IMR-90 (cell line): ENCODE measurements around the gene RAPSN. TPM values are rescaled to one million over a fixed set of nuclear protein-coding genes. Genes with fewer than 3 reads are reported as not detected.

ENCODE experiments used
- ATAC-seq: fragments of 200-7000 bp; cut with Tn5 transposase; 2 replicates; pipeline ENCODE4 v1.9.1; 2020; ENCODE audit warnings: low read depth, mild to moderate bottlenecking, moderate library complexity
- BruUV-seq: library from RNA; stranded (reverse); fragments of 400-500 nt; replicated peaks from 2 replicates; lab custom pipeline; 2021; lab: Mats Ljungman, UMichigan
- CTCF ChIA-PET: fragments of 300-600 bp; formaldehyde crosslinking; extraction: SDS; loops from one replicate; lab custom pipeline; 2021; ENCODE audit warnings: antibody characterized with exemption; lab: Yijun Ruan, JAX
- POLR2A ChIA-PET: fragments of 300-600 bp; sonication (Branson Sonifier 250); formaldehyde crosslinking; loops from one replicate; lab custom pipeline; 2022; ENCODE audit warnings: antibody characterized with exemption; ENCODE audit not compliant: unreplicated experiment; lab: Charles Lee
- DNase-seq: peaks from one replicate; pipeline ENCODE4 v3.0.0; 2013
- H2AFZ ChIP-seq: replicated peaks from 2 replicates; pipeline ENCODE3; 2013; ENCODE audit warnings: low read length, mild to moderate bottlenecking; ENCODE audit not compliant: poor library complexity
- H2AK5ac ChIP-seq: 2 replicates; pipeline ENCODE4 v1.6.1; 2013; ENCODE audit warnings: low read depth, low read length, inconsistent platforms
- H2AK9ac ChIP-seq: replicated peaks from 2 replicates; pipeline ENCODE3; 2013; ENCODE audit warnings: mild to moderate bottlenecking, low read depth, low read length, moderate library complexity; ENCODE audit not compliant: poor library complexity
- H2BK120ac ChIP-seq: 2 replicates; pipeline ENCODE4 v1.6.1; 2013; ENCODE audit warnings: low read depth, low read length, inconsistent platforms
- H2BK15ac ChIP-seq: 3 replicates; pipeline ENCODE4 v1.6.1; 2013; ENCODE audit warnings: low read depth, low read length, inconsistent platforms
- H2BK20ac ChIP-seq: 2 replicates; pipeline ENCODE4 v1.6.1; 2013; ENCODE audit warnings: low read depth, mild to moderate bottlenecking, inconsistent platforms, low read length, moderate library complexity
- H2BK5ac ChIP-seq: 2 replicates; pipeline ENCODE4 v1.6.1; 2013; ENCODE audit warnings: mild to moderate bottlenecking, low read depth, low read length, inconsistent platforms; ENCODE audit not compliant: poor library complexity, severe bottlenecking
- H3K14ac ChIP-seq: replicated peaks from 2 replicates; pipeline ENCODE4 v1.6.1; 2013; ENCODE audit warnings: low read depth, low read length, inconsistent platforms
- H3K18ac ChIP-seq: 2 replicates; pipeline ENCODE4 v1.6.1; 2013; ENCODE audit warnings: low read depth, low read length, control low read depth
- H3K23ac ChIP-seq: 2 replicates; pipeline ENCODE4 v1.6.1; 2013; ENCODE audit warnings: low read depth, low read length, inconsistent platforms
- H3K27ac ChIP-seq: 2 replicates; pipeline ENCODE4 v1.5.1; 2013; ENCODE audit warnings: mild to moderate bottlenecking, control low read depth, low read length; ENCODE audit not compliant: insufficient read depth
- H3K27me3 ChIP-seq: 2 replicates; pipeline ENCODE4 v1.6.1; 2013; ENCODE audit warnings: low read length; ENCODE audit not compliant: control insufficient read depth, insufficient read depth
- H3K36me3 ChIP-seq: 2 replicates; pipeline ENCODE4 v1.6.1; 2013; ENCODE audit warnings: low read length, mixed read lengths; ENCODE audit not compliant: control insufficient read depth, insufficient read depth
- H3K4ac ChIP-seq: 2 replicates; pipeline ENCODE4 v1.6.1; 2013; ENCODE audit warnings: low read depth, low read length, inconsistent platforms
- H3K4me1 ChIP-seq: 2 replicates; pipeline ENCODE4 v1.6.1; 2013; ENCODE audit warnings: low read length, mixed read lengths; ENCODE audit not compliant: control insufficient read depth, insufficient read depth
- H3K4me2 ChIP-seq: 2 replicates; pipeline ENCODE4 v1.6.1; 2013; ENCODE audit warnings: low read depth, mild to moderate bottlenecking, control low read depth, low read length, moderate library complexity
- H3K4me3 ChIP-seq: 2 replicates; pipeline ENCODE4 v1.5.1; 2013; ENCODE audit warnings: low read depth, mild to moderate bottlenecking, control low read depth, low read length, moderate library complexity; ENCODE audit not compliant: insufficient read depth
- H3K56ac ChIP-seq: 2 replicates; pipeline ENCODE4 v1.6.1; 2013; ENCODE audit warnings: low read length, inconsistent platforms; ENCODE audit not compliant: insufficient read depth; ENCODE audit errors: extremely low read depth
- H3K79me1 ChIP-seq, 2 experiments: 2 replicates each; pipeline ENCODE4 v1.6.1; 2013; ENCODE audit warnings: low read length in 2 of 2, inconsistent platforms in 1 of 2, low read depth in 1 of 2
- H3K9ac ChIP-seq: 2 replicates; pipeline ENCODE4 v1.6.1; 2013; ENCODE audit warnings: low read depth, low read length, control low read depth
- H3K9me1 ChIP-seq: 2 replicates; pipeline ENCODE4 v1.6.1; 2013; ENCODE audit warnings: low read length, inconsistent platforms; ENCODE audit not compliant: insufficient read depth
- H3K9me3 ChIP-seq: 2 replicates; pipeline ENCODE4 v1.6.1; 2013; ENCODE audit warnings: low read length; ENCODE audit not compliant: control insufficient read depth, insufficient read depth
- H4K20me1 ChIP-seq: 2 replicates; pipeline ENCODE4 v1.6.1; 2013; ENCODE audit warnings: low read length, inconsistent platforms; ENCODE audit not compliant: insufficient read depth
- H4K5ac ChIP-seq: 2 replicates; pipeline ENCODE4 v1.6.1; 2013; ENCODE audit warnings: mild to moderate bottlenecking, low read depth, low read length, control low read depth
- H4K8ac ChIP-seq, 2 experiments: 2 replicates each; pipeline ENCODE4 v1.6.1; 2013; ENCODE audit warnings: low read depth in 2 of 2, low read length in 2 of 2, control low read depth in 1 of 2, inconsistent platforms in 1 of 2
- H4K91ac ChIP-seq: 2 replicates; pipeline ENCODE4 v1.6.1; 2013; ENCODE audit warnings: low read depth, low read length, inconsistent platforms; ENCODE audit not compliant: insufficient read depth
- CEBPB ChIP-seq: IDR thresholded peaks from 2 replicates; pipeline ENCODE4 v1.6.1; 2012; ENCODE audit warnings: low read depth, low read length, improper control_type of control experiment
- CHD1 ChIP-seq: IDR thresholded peaks from 2 replicates; pipeline ENCODE4 v1.6.1; 2012; ENCODE audit warnings: low read depth, low read length, improper control_type of control experiment
- ELK1 ChIP-seq: fragments of 150-350 bp; IDR thresholded peaks from 2 replicates; pipeline ENCODE4 v1.6.1; 2016; ENCODE audit warnings: low read depth, mild to moderate bottlenecking, low read length, moderate library complexity, borderline replicate concordance
- FOS ChIP-seq: fragments of 150-350 bp; IDR thresholded peaks from 2 replicates; pipeline ENCODE4 v1.6.1; 2016; ENCODE audit warnings: low read depth, low read length
- MAFK ChIP-seq: IDR thresholded peaks from 2 replicates; pipeline ENCODE4 v1.6.1; 2012; ENCODE audit warnings: low read depth, low read length, improper control_type of control experiment
- MAZ ChIP-seq: IDR thresholded peaks from 2 replicates; pipeline ENCODE4 v1.6.1; 2012; ENCODE audit warnings: low read depth, mild to moderate bottlenecking, low read length, improper control_type of control experiment, moderate library complexity, borderline replicate concordance
- MXI1 ChIP-seq: IDR thresholded peaks from 2 replicates; pipeline ENCODE4 v1.6.1; 2012; ENCODE audit warnings: low read depth, mild to moderate bottlenecking, low read length, moderate library complexity, borderline replicate concordance
- NFE2L2 ChIP-seq: fragments of 150-350 bp; IDR thresholded peaks from 2 replicates; pipeline ENCODE4 v1.6.1; 2016; ENCODE audit warnings: low read depth, mild to moderate bottlenecking, low read length
- RAD21 ChIP-seq: IDR thresholded peaks from 2 replicates; pipeline ENCODE4 v1.6.1; 2012; ENCODE audit warnings: low read length, improper control_type of control experiment
- RCOR1 ChIP-seq: IDR thresholded peaks from 2 replicates; pipeline ENCODE4 v1.6.1; 2012; ENCODE audit warnings: mild to moderate bottlenecking, low read length, improper control_type of control experiment; ENCODE audit not compliant: insufficient replicate concordance
- RFX5 ChIP-seq: IDR thresholded peaks from 2 replicates; pipeline ENCODE4 v1.8.0; 2012; ENCODE audit warnings: low read depth, mild to moderate bottlenecking, low read length, moderate library complexity
- SMC3 ChIP-seq: fragments of 150-350 bp; IDR thresholded peaks from 2 replicates; pipeline ENCODE4 v1.6.1; 2016; ENCODE audit warnings: low read depth, mild to moderate bottlenecking, antibody characterized with exemption, low read length, moderate library complexity
- USF2 ChIP-seq: fragments of 150-350 bp; IDR thresholded peaks from 2 replicates; pipeline ENCODE4 v1.6.1; 2017; ENCODE audit warnings: mild to moderate bottlenecking, antibody characterized with exemption, low read length, low read depth
- WGBS, 2 experiments: methylation state at CpG; one replicate each; pipeline versions ENCODE4 v1.1.5 to v1.1.7; 2013; ENCODE audit warnings: missing lambda C conversion rate in 2 of 2; ENCODE audit not compliant: insufficient read length in 1 of 2; ENCODE audit errors: extremely low coverage in 2 of 2; 5-methylcytosine and 5-hydroxymethylcytosine counted together
- dilution Hi-C: fragments of 300-500 bp; cut with HindIII; formaldehyde crosslinking; loops from one replicate; pipeline ENCODE4 v1.14.3; 2018; ENCODE audit warnings: low sequenced_read_pairs; ENCODE audit not compliant: unreplicated experiment
- in situ Hi-C: fragments of 300-500 bp; cut with MboI; formaldehyde crosslinking; loops from 3 replicates; pipeline ENCODE4 v1.14.3; 2019; ENCODE audit warnings: low sequenced_read_pairs, inconsistent platforms, mixed read lengths
- intact Hi-C: fragments of 100-400 bp; cut with micrococcal nuclease; formaldehyde crosslinking; loops from 2 replicates; pipeline ENCODE4 v1.10.0; 2022
- polyA plus RNA-seq, 3 experiments: library from polyadenylated mRNA; depleted of rRNA; stranded (reverse); fragments of >200 nt; gene quantifications; 2 replicates each; pipeline ENCODE4 v1.2.3, GENCODE V29; 2012; ENCODE audit warnings: low replicate concordance in 1 of 3
- total RNA-seq: library from RNA; depleted of rRNA; stranded (reverse); fragments of >200 nt; gene quantifications from 2 replicates; pipeline ENCODE4 v1.2.3, GENCODE V29; 2012

The RAPSN gene
- total and polyA plus RNA-seq, 2 of the 4 experiments (the other 2 are of a cell fraction) = 0.03 TPM; not detected in 1

- H3K36me3 ChIP-seq = peaks cover 30% of the 10 kb centered on the region
- H2BK20ac ChIP-seq = no peak overlapping the region
- H3K4me3 ChIP-seq = no peak overlapping the region
- no peak overlapping the region for H3K23ac ChIP-seq
- no peak overlapping the region for H2AFZ ChIP-seq
- H2AK5ac ChIP-seq = no peak overlapping the region
- H2BK15ac ChIP-seq = no peak overlapping the region
- TF ChIP-seq FOS (no peak), CEBPB (no peak), ELK1 (no peak), RAD21 (no peak), RFX5 (no peak), CHD1 (no peak), MAZ (no peak), SMC3 (no peak), MXI1 (no peak), NFE2L2 (no peak), USF2 (no peak), RCOR1 (no peak), MAFK (no peak)
- no peak overlapping the region for H3K18ac ChIP-seq
- peaks cover 25 to 54% of the 10 kb centered on the region in 2 experiments for H3K79me1 ChIP-seq
- no peak overlapping the region for H3K56ac ChIP-seq
- ChIA-PET POLR2A (no interaction called here), CTCF (interaction anchor here (1.0 kb wide), 1 partner anchor 11 kb away, joined by 3 read pairs; no protein-coding TSS in a partner anchor)
- H4K8ac ChIP-seq = no peak overlapping the region
- H4K5ac ChIP-seq = no peak overlapping the region
- H3K9ac ChIP-seq = no peak overlapping the region
- in situ Hi-C loops = loop anchor here (10.0 kb wide), 1 partner anchor 127 kb away; no protein-coding TSS in a partner anchor
- no peak overlapping the region for H3K4me2 ChIP-seq
- H3K4me1 ChIP-seq = peaks cover 2% of the 10 kb centered on the region; the same call in 1 of the 2 replicates
- no peak overlapping the region for H3K27ac ChIP-seq
- BruUV-seq = no TSS peak
- H4K91ac ChIP-seq = no peak overlapping the region
- DNase-seq (no peak), ATAC-seq (no peak)
- H3K14ac ChIP-seq = no peak overlapping the region
- no peak overlapping the region for H3K4ac ChIP-seq
- dilution Hi-C loops = no loop called here
- no peak overlapping the region for H2BK5ac ChIP-seq
- H3K27me3 ChIP-seq = no peaks in the 10 kb centered on the region
- no peak overlapping the region for H2BK120ac ChIP-seq
- peaks cover 9% of the 10 kb centered on the region; the same call in 1 of the 2 replicates for H4K20me1 ChIP-seq
- no peaks in the 10 kb centered on the region for H3K9me3 ChIP-seq
- intact Hi-C loops = loop anchor here (10.0 kb wide), 1 partner anchor 47 kb away; no protein-coding TSS in a partner anchor
- 100% methylated on average over 1 of the region's 2 CpGs; no CpG with 5 or more reads in 1 of the 2 experiments for WGBS, 2 experiments
- no peak overlapping the region for H2AK9ac ChIP-seq
- H3K9me1 ChIP-seq = peaks cover 11% of the 10 kb centered on the region
Measured at GRCh38 chr11:47487421-47487820, 38.5 kb upstream of the RAPSN start.
